ENCODE data around the gene GOLIM4. TPM values are rescaled to one million over a fixed set of nuclear protein-coding genes. Genes with fewer than 3 reads are reported as not detected.

Gene GOLIM4
- polyA plus RNA-seq, 2 of the 4 experiments (the other 2 are of a cell fraction) = 22.4 to 23.6 TPM

- ChIA-PET POLR2A (no interaction called here), CTCF (no interaction called here)
- Histone ChIP-seq H3K4me3 (no peak overlapping the region), H3K9me3 (no peaks in the 10 kb centered on the region), H3K27ac (no peak overlapping the region), H3K4me2 (no peak overlapping the region), H3K4me1 (no peaks in the 10 kb centered on the region)
- ATAC-seq = no peak
- WGBS (ENCODE audit: missing lambda C conversion rate) = 53% methylated on average over 1 of the region's 1 CpG
- TF ChIP-seq ZFP36 (IDR thresholded peaks at IDR 0.05; ENCODE audit: borderline replicate concordance, partially characterized antibody) = no peak
- no peak for TF ChIP-seq JUN (IDR thresholded peaks at IDR 0.05)
- TF ChIP-seq RAD21 (conservative IDR thresholded peaks at IDR 0.05 in 1 of 2, IDR thresholded peaks at IDR 0.05 in 1 of 2) = no peak
- TF ChIP-seq EHF (CRISPR knock-in tag; IDR thresholded peaks at IDR 0.05) = no peak
- TF ChIP-seq TP53 (CRISPR knock-in tag; IDR thresholded peaks at IDR 0.05) = no peak
- no peak for TF ChIP-seq GATA3 (IDR thresholded peaks at IDR 0.05; ENCODE audit: borderline replicate concordance)
- no peak for TF ChIP-seq MAFK (IDR thresholded peaks at IDR 0.05; ENCODE audit: partially characterized antibody)
- no peak for TF ChIP-seq BCL3 (IDR thresholded peaks at IDR 0.05)
- TF ChIP-seq NPAS2 (CRISPR knock-in tag; IDR thresholded peaks at IDR 0.05; ENCODE audit: borderline replicate concordance) = no peak
- no peak for TF ChIP-seq ZNF302 (CRISPR knock-in tag; IDR thresholded peaks at IDR 0.05)
- TF ChIP-seq KDM5A (IDR thresholded peaks at IDR 0.05) = no peak
- TF ChIP-seq HDAC2 (IDR thresholded peaks at IDR 0.05) = no peak
- no peak for TF ChIP-seq CHD2 (IDR thresholded peaks at IDR 0.05; ENCODE audit: low read length, partially characterized antibody)
- TF ChIP-seq E2F6 (IDR thresholded peaks at IDR 0.05; ENCODE audit: borderline replicate concordance, low read depth) = no peak
- no peak for DNase-seq (ENCODE audit: low read depth in 1 of 2, low spot score in 1 of 2)
- no peak for FAIRE-seq
Measured at GRCh38 chr3:168001244-168001643, 94.5 kb downstream of the GOLIM4 start.

GRCh38 chr3:167998253-167998652 is 97.5 kb downstream of the GOLIM4 start:
- CTCF ChIA-PET = no interaction called here
- Histone ChIP-seq H3K4me1 (no peaks in the 10 kb centered on the region), H3K4me3 (no peak overlapping the region), H3K27ac (no peak overlapping the region), H3K4me2 (no peak overlapping the region), H3K9me3 (no peaks in the 10 kb centered on the region)
- no peak for ATAC-seq
- TF ChIP-seq MAX (IDR thresholded peaks at IDR 0.05) (no peak), HMGXB4 (CRISPR knock-in tag; IDR thresholded peaks at IDR 0.05; ENCODE audit: borderline replicate concordance) (no peak)
- WGBS (ENCODE audit: missing lambda C conversion rate) = 51% methylated on average over 5 of the region's 5 CpGs
- no peak for FAIRE-seq
- POLR2A ChIA-PET = no interaction called here
- no peak for DNase-seq (ENCODE audit: low read depth in 1 of 2, low spot score in 1 of 2)

- Histone ChIP-seq H3K9me3 (no peaks in the 10 kb centered on the region), H3K4me2 (no peak overlapping the region), H3K4me1 (no peaks in the 10 kb centered on the region), H3K4me3 (no peak overlapping the region), H3K27ac (no peak overlapping the region)
- POLR2A ChIA-PET = no interaction called here
- ATAC-seq (no peak), FAIRE-seq (no peak), DNase-seq (ENCODE audit: low read depth in 1 of 2, low spot score in 1 of 2) (no peak)
- CTCF ChIA-PET = interaction anchor here (0.6 kb wide), 1 partner anchor 891 kb away, joined by 3 read pairs; no protein-coding TSS in a partner anchor
- TF ChIP-seq ESRRA (IDR thresholded peaks at IDR 0.05; ENCODE audit: borderline replicate concordance, low read length) = no peak
- TF ChIP-seq TFCP2L1 (CRISPR knock-in tag; IDR thresholded peaks at IDR 0.05) = no peak
- TF ChIP-seq JUNB (IDR thresholded peaks at IDR 0.05) = no peak
- no peak for TF ChIP-seq MYC (IDR thresholded peaks at IDR 0.05; ENCODE audit: borderline replicate concordance, low read length)
- TF ChIP-seq CHD2 (IDR thresholded peaks at IDR 0.05; ENCODE audit: low read length, partially characterized antibody) = no peak
- no peak for TF ChIP-seq HEYL (CRISPR knock-in tag; IDR thresholded peaks at IDR 0.05)
- no peak for TF ChIP-seq EP300 (IDR thresholded peaks at IDR 0.05)
- TF ChIP-seq ZNF302 (CRISPR knock-in tag; IDR thresholded peaks at IDR 0.05) = no peak
- TF ChIP-seq KDM5A (IDR thresholded peaks at IDR 0.05) = no peak
- no peak for TF ChIP-seq MAZ (IDR thresholded peaks at IDR 0.05; ENCODE audit: borderline replicate concordance, low read depth, low read length)
- no peak for TF ChIP-seq CEBPB (IDR thresholded peaks at IDR 0.05)
- no peak for TF ChIP-seq NFE2L2 (conservative IDR thresholded peaks at IDR 0.05; ENCODE audit: low read length)
- TF ChIP-seq RAD21 (conservative IDR thresholded peaks at IDR 0.05 in 1 of 2, IDR thresholded peaks at IDR 0.05 in 1 of 2) = no peak
- TF ChIP-seq ZSCAN20 (CRISPR knock-in tag; IDR thresholded peaks at IDR 0.05) = no peak
- TF ChIP-seq REST (IDR thresholded peaks at IDR 0.05) = no peak
- 44% methylated on average over 4 of the region's 4 CpGs for WGBS (ENCODE audit: missing lambda C conversion rate)
Measured at GRCh38 chr3:167996514-167996913, 99.2 kb downstream of the GOLIM4 start.

All from A549 (cell line).